Stimulated activated CD4-positive, alpha-beta T cell treated with anti-CD3 and anti-CD28 coated beads, TNF-alpha, amount 100 ng/mL, for 4 hours (primary cell): ENCODE data around the gene LDB3.

ENCODE experiments used
- DNase-seq, 3 experiments: peaks; one replicate each; pipeline ENCODE4 v3.0.0-alpha.2; 2020; ENCODE audit warnings: low read depth in 3 of 3

LDB3 gene

DNA sequence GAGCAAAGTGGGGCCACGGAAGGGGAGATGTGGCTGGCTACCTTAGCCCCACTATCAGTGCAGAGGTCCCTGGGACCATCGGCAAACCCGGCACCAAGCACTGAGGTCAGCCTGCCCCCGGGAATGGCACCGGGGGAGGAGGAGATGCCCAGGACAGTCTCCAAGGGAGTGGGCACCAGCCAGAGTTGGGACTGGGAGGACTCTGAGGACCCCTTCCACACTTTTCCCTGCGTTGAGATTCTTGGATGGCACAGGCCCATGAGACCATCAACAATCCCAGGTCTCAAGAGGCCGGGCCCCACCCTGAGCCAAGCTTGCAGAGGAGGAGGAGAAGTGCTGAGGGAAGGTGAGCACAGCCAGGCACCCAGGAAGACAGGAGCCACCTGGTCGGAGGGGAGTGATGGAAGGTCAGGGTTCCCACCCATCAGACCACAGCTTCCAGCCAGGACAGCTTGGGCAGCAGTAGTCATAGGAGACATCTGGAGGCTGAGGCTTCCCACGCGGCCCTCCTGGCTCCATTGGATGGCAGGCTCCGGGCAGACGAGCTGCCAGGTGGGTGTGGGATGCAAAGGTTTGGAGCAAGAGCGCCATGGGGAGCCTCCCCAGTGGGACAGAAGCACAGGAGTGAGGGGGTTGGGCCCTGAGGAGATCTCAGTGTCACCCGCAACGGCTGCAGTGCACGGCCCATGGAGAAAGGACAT is 16.5 kb upstream of the LDB3 start:
- DNase-seq: no peak

- no peak for DNase-seq
These were observed 15.7 kb upstream of the LDB3 start for GRCh38 chr10:86652361-86653202.

GRCh38 chr10:86653379-86653778 is 14.9 kb upstream of the LDB3 start:
- DNase-seq: no peak

- no peak for DNase-seq
These were observed 14.3 kb upstream of the LDB3 start for GRCh38 chr10:86653987-86654386.

DNA sequence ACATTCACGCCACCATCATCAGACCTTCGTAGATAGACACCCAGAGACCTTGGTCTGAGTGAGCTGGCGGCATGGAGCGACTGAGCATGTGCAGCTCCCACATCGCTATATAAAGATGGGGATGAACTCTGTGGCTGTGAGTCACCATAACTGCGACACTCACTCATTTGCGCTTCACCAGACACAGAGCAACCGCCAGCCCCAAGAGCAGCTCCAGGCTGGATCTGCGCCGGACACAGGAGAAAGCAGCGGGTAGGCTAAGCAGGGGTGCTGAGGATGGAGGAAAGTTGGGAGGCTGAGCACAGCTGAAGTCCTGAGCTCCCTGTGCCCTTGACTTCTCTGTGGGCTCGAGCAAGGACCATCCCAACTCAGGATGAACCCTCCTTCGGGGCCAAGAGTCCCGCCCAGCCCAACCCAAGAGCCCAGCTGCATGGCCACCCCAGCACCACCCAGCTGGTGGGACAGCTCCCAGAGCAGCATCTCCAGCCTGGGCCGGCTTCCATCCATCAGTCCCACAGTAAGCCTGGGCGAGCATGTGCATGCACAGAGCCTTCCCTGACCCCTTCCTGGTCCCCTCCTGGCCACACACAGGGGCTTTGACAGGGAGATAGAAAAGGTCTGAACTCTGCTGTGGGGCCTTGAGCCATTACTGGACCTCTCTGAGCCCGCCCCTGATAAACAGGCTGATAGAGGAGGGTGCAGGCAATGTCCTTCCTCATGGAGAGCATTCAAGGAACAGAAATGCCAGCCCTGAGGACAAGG is 13.7 kb upstream of the LDB3 start, which contains the start of gene OPN4:
Gene OPN4 (plus strand): TSS at position 137 of the 762 bp plus-strand sequence. CDS start 237 bp downstream, at position 374.
- DNase-seq: no peak

GRCh38 chr10:86655173-86655540 is 13.2 kb upstream of the LDB3 start:
- DNase-seq: no peak

- DNase-seq: no peak
These were observed 12.7 kb upstream of the LDB3 start for GRCh38 chr10:86655596-86655995.

DNA sequence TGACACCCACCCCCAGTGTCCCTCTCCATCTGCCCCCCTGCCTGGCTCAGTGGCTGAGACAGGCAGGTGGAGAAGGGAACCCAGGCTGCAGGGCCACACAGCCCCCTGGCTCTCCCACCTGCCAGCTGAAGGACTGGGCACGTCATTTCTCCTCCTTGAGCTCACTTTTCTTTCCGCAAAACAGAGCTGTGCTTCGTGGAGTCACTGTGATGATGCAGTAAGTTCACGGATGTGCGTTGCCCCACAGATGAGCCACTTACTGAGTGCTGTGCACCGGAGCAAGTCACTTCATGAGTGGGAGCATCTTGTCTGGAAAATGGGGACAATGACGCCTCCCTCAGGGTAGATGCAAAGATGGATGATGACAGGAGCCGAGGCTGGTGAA is 11.3 kb upstream of the LDB3 start:
- DNase-seq: no peak

DNA sequence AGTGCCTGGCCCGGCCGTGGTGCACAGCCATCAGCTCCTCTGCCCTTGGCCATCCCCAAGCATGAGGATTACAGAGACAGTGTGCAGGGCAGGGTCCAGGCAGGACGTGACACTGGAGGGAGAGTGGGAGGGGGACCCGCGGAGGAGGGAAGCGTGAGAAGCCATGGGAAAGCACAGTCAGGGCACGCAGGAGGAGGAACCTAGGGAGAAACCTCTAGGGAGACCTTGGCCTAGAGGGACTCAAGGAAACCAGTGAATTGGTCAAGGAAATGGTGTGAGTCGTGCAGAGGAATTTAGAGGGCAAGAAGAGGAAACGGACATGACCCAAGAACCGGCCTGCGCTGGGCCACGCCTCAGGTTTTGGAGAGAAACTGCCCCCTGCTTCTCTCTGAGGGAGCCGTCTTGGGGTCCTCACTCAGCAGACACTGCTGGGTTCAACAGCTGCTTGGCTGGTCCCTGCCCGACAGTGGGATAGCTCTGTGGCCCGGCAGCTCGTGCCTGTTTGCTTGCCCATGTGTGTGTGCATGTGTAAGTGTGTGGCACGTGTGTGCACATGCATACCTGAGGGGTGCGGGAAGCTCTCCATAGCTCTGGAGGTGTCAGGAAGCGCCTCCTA is 10.8 kb upstream of the LDB3 start:
- DNase-seq: no peak

DNA sequence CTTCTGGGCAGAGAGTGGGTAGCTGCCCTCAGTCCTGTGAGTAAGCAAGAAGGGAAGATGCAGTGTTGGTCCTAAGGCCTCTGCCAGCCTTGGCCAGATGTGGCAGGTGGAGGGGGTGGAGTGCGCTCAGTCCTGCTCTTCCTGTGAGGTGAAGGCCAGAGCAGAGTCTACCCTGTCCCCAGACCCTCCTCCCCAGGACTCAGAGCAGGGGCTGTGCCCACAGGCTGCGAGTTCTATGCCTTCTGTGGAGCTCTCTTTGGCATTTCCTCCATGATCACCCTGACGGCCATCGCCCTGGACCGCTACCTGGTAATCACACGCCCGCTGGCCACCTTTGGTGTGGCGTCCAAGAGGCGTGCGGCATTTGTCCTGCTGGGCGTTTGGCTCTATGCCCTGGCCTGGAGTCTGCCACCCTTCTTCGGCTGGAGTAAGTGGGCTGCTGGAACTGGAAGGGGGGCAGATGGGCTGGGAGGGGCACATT is 10.0 kb upstream of the LDB3 start:
- DNase-seq: no peak

- DNase-seq: no peak
These were observed 9.6 kb upstream of the LDB3 start for GRCh38 chr10:86658751-86659150.

GRCh38 chr10:86659161-86659691 is 9.1 kb upstream of the LDB3 start:
- DNase-seq: no peak

GRCh38 chr10:86659721-86660453 is 8.4 kb upstream of the LDB3 start:
- no peak for DNase-seq

- DNase-seq: no peak
These were observed 6.9 kb upstream of the LDB3 start for GRCh38 chr10:86661161-86662025.

DNA sequence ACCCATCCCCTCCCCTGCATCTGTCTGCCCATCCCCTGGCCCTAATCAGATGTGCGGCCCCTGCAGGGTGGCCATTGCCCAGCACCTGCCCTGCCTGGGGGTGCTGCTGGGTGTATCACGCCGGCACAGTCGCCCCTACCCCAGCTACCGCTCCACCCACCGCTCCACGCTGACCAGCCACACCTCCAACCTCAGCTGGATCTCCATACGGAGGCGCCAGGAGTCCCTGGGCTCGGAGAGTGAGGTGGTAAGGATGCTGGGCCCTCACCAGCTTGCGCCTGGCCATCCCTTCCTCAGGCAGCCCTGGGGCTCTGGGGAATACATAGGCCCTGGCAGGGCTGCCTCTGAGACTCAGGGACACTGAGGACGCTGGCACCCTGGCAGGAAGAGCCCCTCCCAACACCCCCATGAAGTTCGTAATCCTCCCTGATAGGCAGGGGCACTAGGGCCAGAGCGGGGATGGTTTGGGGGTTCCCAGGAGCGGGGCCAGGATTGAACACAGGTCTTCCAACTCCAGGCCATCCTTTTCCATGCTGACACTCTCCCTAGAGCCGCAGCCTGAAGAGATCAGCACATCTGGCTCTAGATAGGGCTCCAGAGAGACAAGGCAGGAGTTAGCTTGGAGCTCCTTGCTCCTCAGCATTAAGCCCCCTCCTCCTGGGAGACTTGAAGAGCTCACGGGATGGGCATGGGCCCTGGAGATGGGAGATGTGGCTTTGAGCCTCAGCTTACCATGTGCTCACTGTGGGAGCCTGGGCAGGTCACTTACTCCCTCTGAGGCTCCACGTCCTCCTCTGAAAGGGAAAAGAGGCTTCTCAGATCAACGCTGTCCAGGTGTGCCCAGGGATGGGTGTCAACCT is 5.9 kb upstream of the LDB3 start:
- no peak for DNase-seq

DNA sequence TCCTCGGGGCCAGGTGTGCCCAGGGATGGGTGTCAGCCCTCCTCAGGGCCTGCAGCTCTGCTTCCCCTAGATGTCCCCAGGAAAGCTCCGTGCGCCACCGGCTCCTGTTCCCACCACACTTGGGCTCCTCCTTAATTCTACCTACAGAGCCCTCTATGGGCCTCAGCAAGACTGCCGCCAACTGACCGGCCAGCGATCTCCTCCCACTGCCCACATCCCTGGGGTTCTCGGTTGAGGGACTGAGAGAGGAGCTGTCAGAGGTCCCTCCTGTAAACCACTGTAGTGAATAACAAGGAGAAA is 5.3 kb upstream of the LDB3 start:
- no peak for DNase-seq

DNA sequence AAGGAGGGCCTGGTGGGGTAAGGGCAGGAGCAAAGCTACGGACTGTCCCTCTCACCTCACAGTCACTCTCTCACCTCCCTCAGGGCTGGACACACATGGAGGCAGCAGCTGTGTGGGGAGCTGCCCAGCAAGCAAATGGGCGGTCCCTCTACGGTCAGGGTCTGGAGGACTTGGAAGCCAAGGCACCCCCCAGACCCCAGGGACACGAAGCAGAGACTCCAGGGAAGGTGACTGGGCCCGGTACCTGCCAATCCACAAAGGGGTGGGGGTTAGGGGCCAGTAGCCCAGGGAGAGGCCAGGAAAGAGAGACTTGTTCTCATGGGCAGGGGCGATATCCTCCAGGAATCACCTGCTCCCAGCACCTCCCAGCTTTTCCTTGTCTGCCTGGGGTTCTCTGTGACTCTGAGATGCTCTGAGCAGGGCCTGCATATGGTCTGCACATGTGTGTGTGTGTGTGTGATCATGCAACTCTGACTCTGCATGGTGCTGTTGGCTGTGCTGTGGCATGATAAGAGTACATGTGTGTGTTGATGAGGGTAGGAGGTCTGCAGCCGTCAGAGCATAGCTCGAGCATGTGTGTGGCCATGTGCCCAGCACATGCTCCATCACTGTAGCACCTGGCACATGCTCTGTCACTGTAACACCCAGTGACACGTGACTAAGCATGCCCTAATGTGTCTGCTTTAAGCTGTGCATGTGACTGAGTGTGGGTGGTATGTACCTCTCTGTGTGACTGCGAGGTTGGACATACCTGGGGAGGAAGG is 4.6 kb upstream of the LDB3 start:
- no peak for DNase-seq
